ENCODE data around the gene NFYB.
"Not testable (repeated sequence)": the region's sequence is repeated elsewhere in the genome, so short reads cannot be mapped to it uniquely, and the experiment has no call there.

The NFYB gene

DNA sequence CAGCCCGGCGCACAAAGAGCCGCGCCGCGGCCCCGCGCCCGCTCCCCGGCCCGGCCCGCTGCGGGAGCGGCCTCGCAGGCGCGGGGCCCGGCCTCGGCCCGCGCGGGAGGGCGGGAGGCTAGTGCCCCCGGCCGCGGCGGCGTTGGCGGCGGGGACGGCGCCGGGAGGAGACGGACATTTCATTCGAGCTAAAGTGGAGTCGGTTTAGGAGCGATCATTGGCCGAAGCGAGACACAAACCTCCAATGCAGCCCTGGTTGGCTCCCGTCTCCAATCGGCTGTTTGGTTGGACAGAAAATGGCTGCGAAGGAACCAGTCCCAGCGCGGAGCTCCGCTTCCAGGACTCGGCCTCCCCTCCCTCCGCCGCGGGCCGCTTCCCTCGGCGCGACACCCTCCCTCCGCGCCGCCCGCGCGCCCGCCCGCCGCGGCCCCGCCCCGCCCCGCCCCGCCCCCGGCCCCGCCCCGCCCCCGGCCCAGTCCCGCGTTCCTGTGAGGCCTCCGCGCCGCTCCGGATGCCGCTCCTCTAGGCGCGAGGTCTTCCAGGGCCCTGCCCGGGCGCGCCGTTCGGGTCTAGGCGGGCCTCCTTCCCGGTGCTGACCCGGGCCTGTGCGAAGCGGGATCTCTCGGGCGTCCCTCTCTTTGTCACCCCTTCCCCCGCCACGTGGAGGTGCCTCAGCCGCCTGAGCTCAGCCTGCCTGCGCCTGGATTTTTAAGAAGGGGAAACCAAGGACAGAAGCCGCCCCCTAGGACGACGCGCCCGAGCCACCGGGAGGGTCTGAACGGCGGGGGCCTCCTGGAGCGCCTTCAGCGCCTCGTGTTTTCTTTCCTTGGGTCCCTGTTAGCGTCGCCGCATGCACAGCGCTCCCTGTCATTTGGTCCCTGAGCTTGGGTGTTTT lies at the start of gene NFYB:
NFYB (minus strand) TSS at position 309 of the 895 bp plus-strand sequence. CDS start 2,757 bp downstream, outside the sequence.
- Mint-ChIP-seq H3K9me3 (no peaks in the 10 kb centered on the region), H3K4me3 (peak within 1 kb of the TSS; percentile 80 to 84)
- ATAC-seq = peak; percentile 94

DNA sequence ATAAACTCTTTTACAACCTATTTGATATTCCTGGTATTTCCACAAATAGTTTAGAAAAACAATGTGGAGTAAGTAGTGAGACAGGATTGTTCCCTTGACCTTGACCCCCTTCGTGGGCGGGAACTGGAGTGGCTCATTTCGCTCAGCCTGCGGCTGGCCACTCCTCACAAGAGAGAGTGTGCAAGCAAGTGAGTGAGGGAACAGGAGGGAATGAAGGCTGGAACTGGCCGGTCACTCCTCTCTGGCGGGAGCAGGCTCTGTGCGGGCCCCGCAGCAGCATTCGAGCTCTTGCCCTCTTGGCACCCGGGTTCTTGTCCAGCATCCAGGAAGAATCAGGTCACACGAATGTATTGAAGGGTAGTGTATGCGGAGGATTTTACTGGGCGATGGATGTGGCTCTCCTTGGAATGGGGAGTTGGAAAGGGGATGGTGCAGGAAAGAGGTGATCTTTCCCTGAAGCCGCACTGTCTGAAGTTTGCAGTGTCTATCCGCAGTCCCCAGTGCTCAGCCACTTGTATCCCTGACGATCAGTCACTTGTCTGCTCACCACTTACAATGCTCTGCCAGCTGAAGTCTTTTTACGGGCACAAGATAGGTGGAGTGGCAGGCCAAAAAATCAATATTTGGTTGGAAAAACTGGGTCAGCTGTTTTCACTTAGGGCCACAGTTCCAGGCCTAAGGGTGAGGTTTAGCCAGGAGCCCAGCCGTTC lies 49.6 kb upstream of the NFYB start:
- ATAC-seq = no peak
- Mint-ChIP-seq H3K4me1 (no peaks in the 10 kb centered on the region), H3K27me3 (no peaks in the 10 kb centered on the region), H3K4me3 (no peak overlapping the region), H3K27ac (peak overlapping the region in 1 of 2 donors; percentile 54), H3K9me3 (no peaks in the 10 kb centered on the region)
- DNase-seq = no peak

More for the DNA sequence above, at the start of gene NFYB:
- H3K4me1 Mint-ChIP-seq = peaks cover 12% of the 10 kb centered on the region
- H3K27me3 Mint-ChIP-seq = peaks cover 16% of the 10 kb centered on the region
- H3K27ac Mint-ChIP-seq = peak within 1 kb of the TSS; percentile 91
- peak; percentile 94 for DNase-seq

DNA sequence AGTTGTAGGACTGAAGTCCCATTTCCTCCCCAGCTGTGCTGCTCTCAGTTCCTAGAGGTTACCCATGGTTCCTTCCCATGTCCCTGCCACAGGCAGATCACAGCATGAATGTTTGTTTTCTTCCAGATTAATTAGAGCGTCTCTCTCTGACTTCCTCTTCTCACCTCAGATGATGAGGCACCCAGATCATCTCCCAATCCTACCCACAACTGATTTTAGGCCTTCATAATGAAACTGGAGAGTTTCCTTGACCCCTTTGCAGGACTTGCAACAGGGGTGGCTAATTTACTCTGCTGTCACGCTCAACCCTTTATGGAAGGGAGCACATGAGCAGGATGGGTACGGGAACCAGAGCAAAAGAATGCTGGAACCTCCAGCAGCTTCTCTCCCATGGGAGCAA lies 45.4 kb upstream of the NFYB start:
- DNase-seq (no peak), ATAC-seq (no peak)
- Mint-ChIP-seq H3K4me1 (peaks cover 2% of the 10 kb centered on the region), H3K4me3 (no peak overlapping the region), H3K9me3 (no peaks in the 10 kb centered on the region), H3K27me3 (peaks cover 3% of the 10 kb centered on the region), H3K27ac (peak overlapping the region in 1 of 2 donors; percentile 49)

DNA sequence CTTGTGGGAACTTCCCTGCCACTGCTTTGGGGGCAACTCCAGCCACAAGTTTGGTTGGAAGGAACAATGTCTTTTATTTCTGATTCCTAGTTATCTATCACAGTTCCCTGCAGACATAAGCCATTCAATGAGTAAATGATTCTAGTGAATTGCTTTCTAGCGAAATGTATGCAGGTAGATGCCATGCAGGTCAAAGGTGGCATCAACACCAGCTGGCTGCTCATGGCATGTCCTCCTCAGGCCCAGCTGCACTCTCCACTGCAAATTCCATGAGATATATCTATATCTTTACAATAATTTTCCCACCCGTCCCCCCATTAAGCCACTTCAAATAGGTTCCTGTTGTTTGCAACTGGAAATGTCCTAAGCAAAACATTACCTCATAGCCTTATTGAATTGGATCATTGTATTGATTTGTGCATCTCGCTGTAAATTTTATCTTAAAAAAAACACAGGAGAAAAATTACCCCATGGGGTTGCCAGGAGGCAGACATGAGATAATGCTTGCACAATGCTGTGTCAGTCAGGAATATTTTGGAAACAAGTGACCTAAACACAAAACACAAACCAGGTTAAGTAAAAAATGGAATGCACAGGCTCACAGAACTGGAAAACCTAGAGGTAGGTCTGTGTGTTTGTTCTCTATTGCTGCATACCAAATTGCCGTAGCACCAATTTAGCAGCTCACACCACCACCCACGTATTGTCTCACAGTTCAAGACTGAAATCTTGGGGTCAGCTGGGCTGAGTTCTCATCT lies 44.8 kb upstream of the NFYB start:
- H3K9me3 Mint-ChIP-seq = no peaks in the 10 kb centered on the region
- H3K27ac Mint-ChIP-seq = no peak overlapping the region

DNA sequence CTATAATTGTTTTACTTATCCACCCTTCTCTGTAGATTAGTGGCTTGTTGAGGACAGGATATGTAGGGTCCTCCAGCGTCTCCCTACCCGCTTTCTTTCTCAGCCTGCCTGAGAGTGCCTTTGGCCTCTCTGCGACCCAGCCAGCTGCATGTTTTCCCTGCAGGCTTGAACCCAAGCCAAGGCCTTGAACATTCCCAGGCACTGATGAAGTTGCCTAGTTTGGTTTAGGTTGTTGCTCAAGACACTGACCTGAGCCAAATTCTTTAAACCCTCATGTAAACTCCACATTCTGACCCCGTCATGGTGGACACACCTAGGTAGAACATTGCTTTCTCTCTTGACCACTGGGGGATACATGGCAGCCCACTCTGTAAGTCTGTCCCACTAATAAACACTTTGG lies 44.1 kb upstream of the NFYB start:
- no peak overlapping the region for H3K27ac Mint-ChIP-seq
- DNase-seq (no peak), ATAC-seq (no peak)
- peaks cover 12% of the 10 kb centered on the region for H3K27me3 Mint-ChIP-seq
- H3K4me3 Mint-ChIP-seq = no peak overlapping the region
- peaks cover 15% of the 10 kb centered on the region for H3K4me1 Mint-ChIP-seq
- H3K9me3 Mint-ChIP-seq = no peaks in the 10 kb centered on the region

More for the DNA sequence above, 44.8 kb upstream of the NFYB start:
- peaks cover 9% of the 10 kb centered on the region for H3K27me3 Mint-ChIP-seq
- DNase-seq (no peak), ATAC-seq (no peak)
- peaks cover 8% of the 10 kb centered on the region for H3K4me1 Mint-ChIP-seq
- H3K4me3 Mint-ChIP-seq = no peak overlapping the region

DNA sequence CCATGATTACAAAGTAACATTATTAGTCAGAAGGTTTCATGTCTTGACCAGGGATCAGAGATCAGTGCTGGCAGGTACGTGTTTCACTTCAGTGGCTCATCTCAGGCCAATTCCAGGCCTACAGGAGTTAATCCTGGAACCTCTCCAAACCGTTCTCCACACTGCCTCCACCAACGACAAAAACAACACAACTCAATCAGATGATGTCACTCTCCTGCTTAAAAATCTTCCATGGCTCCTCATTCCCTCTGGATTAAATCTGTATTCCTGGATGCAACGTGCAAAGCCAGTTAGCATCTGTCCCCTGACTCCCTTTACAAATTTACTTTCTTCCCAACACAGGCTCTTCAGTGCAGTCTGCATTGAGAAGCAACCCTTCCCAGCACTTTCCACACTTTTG lies 43.3 kb upstream of the NFYB start:
- Mint-ChIP-seq H3K27ac (no peak overlapping the region), H3K4me1 (peaks cover 17% of the 10 kb centered on the region), H3K9me3 (no peaks in the 10 kb centered on the region), H3K4me3 (no peak overlapping the region), H3K27me3 (peaks cover 12% of the 10 kb centered on the region)
- no peak for DNase-seq
- ATAC-seq = no peak

DNA sequence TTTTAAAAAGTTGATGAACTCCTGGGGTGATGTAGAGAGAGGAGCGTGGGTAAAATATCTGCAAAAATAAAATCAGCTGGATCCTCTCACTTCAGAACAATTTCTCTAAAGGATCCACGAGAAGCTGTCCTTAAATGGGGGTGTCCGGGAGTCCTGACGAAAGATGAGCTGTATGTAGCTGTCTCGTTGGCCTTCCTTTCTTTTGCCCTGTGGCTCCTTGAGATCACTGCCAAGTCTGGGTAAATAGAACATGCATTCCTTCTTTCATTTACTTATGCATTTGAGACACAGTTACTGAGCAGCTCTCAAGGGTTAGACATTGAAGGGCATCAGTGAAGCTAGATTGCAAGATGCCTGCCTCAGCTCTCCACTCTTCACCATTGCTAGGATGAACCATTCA lies 42.4 kb upstream of the NFYB start:
- Mint-ChIP-seq H3K27ac (no peak overlapping the region), H3K4me3 (no peak overlapping the region), H3K9me3 (no peaks in the 10 kb centered on the region), H3K4me1 (peaks cover 23% of the 10 kb centered on the region), H3K27me3 (peaks cover 12% of the 10 kb centered on the region)
- DNase-seq = no peak
- no peak for ATAC-seq

DNA sequence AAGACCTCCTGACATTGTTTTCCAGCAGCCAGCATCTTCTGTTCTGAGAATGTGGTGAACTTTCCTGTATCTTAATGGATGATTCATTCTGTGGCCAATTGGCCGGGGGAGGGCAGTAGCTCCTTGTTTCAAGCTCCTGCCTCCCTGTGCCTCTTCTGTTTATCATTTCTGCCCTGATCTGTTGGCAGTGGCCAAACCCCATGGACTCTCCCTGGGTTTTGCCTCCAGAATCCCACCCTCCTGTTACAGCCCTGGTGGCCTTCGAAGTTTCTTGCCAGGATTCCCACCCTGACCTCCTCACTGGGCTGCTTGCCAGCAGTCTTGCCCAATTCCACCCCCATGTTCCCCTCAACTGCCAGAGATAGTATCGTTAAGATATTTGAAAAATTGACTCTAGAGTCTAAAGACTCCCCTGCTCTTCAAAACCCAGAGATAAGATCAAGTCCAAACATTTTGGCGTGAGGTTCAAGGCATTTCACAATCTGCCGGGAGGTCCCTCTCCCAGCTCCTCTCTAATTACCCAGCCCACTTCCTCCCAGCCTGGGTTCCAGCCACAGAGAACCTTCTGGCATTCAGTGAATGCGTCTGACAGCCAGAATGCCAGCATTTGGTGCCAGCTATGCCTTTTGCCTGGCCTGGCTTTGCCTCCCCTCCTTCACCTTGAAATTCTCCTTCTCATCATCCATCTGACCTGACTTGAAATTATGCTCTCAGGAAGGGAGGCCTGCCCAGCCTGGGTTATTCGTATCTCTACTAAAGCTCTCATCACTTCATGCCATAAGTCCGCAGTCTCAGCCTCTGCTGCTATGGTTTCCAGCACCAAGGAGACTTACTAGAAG lies 39.9 kb upstream of the NFYB start:
- Mint-ChIP-seq H3K4me1 (peaks cover 23% of the 10 kb centered on the region), H3K4me3 (peak overlapping the region; percentile 26 to 54), H3K9me3 (no peaks in the 10 kb centered on the region), H3K27me3 (peaks cover 18% of the 10 kb centered on the region), H3K27ac (peak overlapping the region; percentile 14 to 46)
- DNase-seq (peak in 1 of 2 donors; percentile 66), ATAC-seq (peak; percentile 85)

DNA sequence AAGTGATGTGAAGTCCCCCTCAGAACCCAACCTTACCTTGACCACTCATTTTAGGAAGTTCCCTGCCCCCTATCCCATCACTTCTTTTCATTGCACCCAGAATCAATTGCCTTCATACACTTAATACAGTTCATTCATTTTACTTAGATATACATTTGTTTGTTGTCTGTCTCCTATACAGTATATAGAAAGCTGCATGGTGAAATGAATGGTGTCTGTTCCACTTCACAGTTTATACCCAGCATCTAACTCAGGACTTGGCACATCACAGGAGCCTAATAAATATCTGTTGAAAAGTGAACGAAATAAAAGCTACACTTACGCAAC lies 39.3 kb upstream of the NFYB start:
- H3K4me3 Mint-ChIP-seq = peak overlapping the region; percentile 26 to 54
- peak overlapping the region in 1 of 2 donors; percentile 46 for H3K27ac Mint-ChIP-seq

DNA sequence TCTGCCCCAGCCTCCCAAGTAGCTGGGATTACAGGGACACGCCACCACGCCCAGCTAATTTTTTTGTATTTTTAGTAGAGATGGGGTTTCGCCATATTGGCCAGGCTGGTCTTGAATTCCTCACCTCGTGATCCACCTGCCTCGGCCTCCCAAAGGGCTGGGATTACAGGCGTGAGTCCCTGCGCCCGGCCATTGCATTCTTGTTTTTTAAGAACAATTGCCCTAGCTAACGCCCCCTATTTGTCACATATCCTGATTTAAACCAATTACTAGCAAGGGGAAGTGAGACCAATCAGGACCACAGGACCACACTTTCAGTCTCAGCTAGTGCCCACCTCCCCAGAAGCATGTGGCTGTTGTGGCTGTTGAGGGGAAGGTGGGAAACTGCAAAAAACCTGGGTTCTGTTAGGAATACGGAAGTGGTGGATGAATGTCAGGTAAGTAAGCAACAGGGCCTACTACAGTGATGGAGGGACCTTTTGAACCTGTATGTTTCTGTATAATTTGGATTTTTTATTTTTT lies 37.8 kb upstream of the NFYB start:
- ATAC-seq (peak; percentile 74), DNase-seq (peak in 1 of 2 donors; percentile 46)
- peak overlapping the region in 1 of 2 donors; percentile 28 for H3K4me3 Mint-ChIP-seq
- H3K27ac Mint-ChIP-seq = peak overlapping the region in 1 of 2 donors; percentile 22
- no peaks in the 10 kb centered on the region for H3K9me3 Mint-ChIP-seq
- H3K4me1 Mint-ChIP-seq = peaks cover 23% of the 10 kb centered on the region
- H3K27me3 Mint-ChIP-seq = peaks cover 18% of the 10 kb centered on the region

More for the DNA sequence above, 39.3 kb upstream of the NFYB start:
- peaks cover 18% of the 10 kb centered on the region for H3K27me3 Mint-ChIP-seq
- no peak for DNase-seq
- peaks cover 23% of the 10 kb centered on the region for H3K4me1 Mint-ChIP-seq
- H3K9me3 Mint-ChIP-seq = no peaks in the 10 kb centered on the region
- ATAC-seq = no peak

DNA sequence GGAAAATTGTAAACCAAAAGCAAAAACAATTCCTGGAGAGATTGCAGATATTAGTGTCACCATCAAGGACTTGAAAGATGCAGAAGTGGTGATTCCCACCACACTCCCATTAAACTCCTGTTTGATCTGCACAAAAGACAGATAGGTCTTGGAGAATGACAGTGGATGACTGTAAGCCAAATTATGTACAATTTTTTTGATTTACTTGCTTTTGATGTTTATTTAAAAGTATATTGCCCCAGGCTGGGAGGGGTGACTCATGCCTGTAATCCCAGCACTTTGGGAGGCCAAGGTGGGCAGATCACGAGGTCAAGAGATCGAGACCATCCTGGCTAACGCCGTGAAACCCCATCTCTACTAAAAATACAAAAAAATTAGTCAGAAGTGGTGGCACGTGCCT lies 35.8 kb upstream of the NFYB start:
- not testable (repeated sequence) for H3K27ac Mint-ChIP-seq, H3K4me3 Mint-ChIP-seq, H3K9me3 Mint-ChIP-seq, DNase-seq, ATAC-seq
- Mint-ChIP-seq H3K27me3 (peaks cover 18% of the 10 kb centered on the region), H3K4me1 (peaks cover 23% of the 10 kb centered on the region)

DNA sequence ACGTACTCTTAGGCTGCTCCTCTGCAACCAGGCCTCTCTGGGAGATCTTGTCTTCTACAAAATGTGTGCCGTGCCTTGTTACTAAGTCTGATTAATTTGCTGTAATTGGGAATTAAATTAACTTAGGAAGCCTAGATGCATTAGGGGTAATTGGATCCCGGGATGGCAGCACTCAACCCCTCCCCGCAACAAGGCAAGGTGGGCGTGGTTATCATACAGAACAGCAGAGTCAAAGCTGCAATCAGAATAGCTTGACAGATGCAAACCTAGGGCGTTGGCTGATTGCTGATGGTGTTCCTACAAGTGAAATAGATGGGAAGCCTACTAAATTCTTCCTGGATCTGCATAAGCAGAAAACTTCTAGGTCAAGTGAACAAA lies 34.5 kb upstream of the NFYB start:
- peaks cover 12% of the 10 kb centered on the region for H3K4me1 Mint-ChIP-seq
- no peaks in the 10 kb centered on the region for H3K9me3 Mint-ChIP-seq
- H3K27ac Mint-ChIP-seq = no peak overlapping the region
- DNase-seq (no peak), ATAC-seq (no peak)
- H3K27me3 Mint-ChIP-seq = peaks cover 17% of the 10 kb centered on the region
- no peak overlapping the region for H3K4me3 Mint-ChIP-seq

DNA sequence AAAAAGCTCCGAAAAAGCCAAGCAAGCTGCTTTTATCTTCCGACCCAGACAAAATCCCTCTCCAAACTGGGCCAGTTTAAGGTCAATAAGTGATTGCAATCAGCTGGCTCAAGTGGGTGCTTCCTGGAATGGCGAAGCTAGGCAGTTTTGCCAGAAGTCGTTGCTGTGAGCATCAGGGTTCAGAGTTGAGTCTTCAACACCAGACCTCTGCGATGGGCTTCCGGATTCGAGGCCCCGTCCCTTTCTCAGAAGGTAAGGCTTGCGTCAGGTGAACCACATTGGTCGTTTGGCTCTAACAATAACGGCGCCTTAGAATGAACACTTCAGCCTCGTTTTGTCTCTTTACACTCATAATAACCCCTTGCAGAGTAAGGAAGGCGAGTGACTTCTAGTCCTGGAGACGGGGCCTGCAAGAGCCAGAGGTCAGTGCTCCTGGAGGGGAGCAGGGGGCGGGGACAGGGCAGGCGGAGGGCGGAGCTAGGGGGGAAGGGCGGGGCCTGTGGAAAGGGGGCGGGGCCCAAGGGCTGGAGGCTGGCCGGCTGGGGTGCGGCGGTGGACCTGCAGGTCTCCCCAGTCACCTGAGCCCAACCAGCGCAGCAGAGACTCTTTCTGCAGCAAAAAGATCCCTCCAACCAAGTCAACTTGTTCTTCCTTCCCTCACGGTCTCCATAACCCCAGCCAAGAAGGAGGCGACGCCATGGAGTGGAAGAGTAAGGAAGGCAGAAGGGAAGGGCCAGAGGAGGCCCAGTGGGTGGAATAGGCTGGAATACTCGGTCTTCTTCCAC lies 34.0 kb upstream of the NFYB start:
- H3K27me3 Mint-ChIP-seq = peaks cover 17% of the 10 kb centered on the region
- H3K27ac Mint-ChIP-seq = no peak overlapping the region
- H3K4me1 Mint-ChIP-seq = peaks cover 7% of the 10 kb centered on the region
- no peak overlapping the region for H3K4me3 Mint-ChIP-seq
- no peaks in the 10 kb centered on the region for H3K9me3 Mint-ChIP-seq
- DNase-seq (no peak), ATAC-seq (no peak)

DNA sequence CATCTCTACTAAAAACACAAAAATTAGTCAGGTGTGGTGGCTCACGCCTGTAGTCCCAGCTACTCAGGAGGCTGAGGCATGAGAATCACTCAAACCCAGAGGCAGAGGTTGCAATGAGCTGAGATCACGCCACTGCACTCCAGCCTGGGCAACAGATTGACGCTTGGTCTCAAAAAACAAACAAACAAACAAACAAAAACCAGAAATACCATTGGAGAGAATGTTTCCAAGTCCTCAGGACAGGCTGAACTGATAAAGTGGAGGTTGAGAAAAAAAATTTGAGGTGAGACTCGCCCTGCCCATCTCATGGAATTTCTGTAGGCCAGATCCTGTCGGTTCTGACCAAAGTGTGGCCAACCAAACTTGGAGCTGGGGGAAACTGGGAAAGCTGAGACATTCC lies 30.6 kb upstream of the NFYB start:
- Mint-ChIP-seq H3K9me3 (no peaks in the 10 kb centered on the region), H3K4me1 (no peaks in the 10 kb centered on the region), H3K27me3 (peaks cover 10% of the 10 kb centered on the region), H3K27ac (no peak overlapping the region), H3K4me3 (no peak overlapping the region)
- ATAC-seq (no peak), DNase-seq (no peak)
